GM10847 (cell line): ENCODE results near the gene CFB.

ENCODE experiments used
- POLR2A ChIP-seq: IDR thresholded peaks from 2 replicates; pipeline ENCODE4 v1.6.1; 2011; ENCODE audit not compliant: insufficient read length; ENCODE audit errors: extremely low read depth

Gene CFB

GRCh38 chr6:31945507-31946369 lies at the start of gene CFB:
Gene CFB (plus strand): TSS chr6:31946095. CDS start chr6:31946222, 127 bp downstream.
- TF ChIP-seq POLR2A: no peak

- TF ChIP-seq POLR2A: no peak
Measured at GRCh38 chr6:31896493-31896855, 49.4 kb upstream of the CFB start.

- TF ChIP-seq POLR2A: no peak
Measured at GRCh38 chr6:31896856-31897611, 48.9 kb upstream of the CFB start.

GRCh38 chr6:31897612-31898382 lies 48.1 kb upstream of the CFB start, which contains the start of gene EHMT2:
Gene EHMT2 (minus strand): TSS chr6:31897698. CDS start chr6:31897677, 21 bp downstream.
- TF ChIP-seq POLR2A: peak; percentile 59

- no peak for TF ChIP-seq POLR2A
Measured at GRCh38 chr6:31898383-31899011, 47.4 kb upstream of the CFB start.

GRCh38 chr6:31899215-31899614 lies 46.7 kb upstream of the CFB start:
- no peak for TF ChIP-seq POLR2A

- no peak for TF ChIP-seq POLR2A
Measured at GRCh38 chr6:31899882-31900722, 45.8 kb upstream of the CFB start.

GRCh38 chr6:31900917-31901414 lies 44.9 kb upstream of the CFB start:
- TF ChIP-seq POLR2A: no peak

GRCh38 chr6:31901415-31901952 lies 44.4 kb upstream of the CFB start:
- no peak for TF ChIP-seq POLR2A

GRCh38 chr6:31901953-31902643 lies 43.8 kb upstream of the CFB start, which contains the start of gene ZBTB12:
Gene ZBTB12 (minus strand): TSS chr6:31902086. CDS start chr6:31901305, 781 bp downstream.
- peak; percentile 30 for TF ChIP-seq POLR2A

GRCh38 chr6:31903957-31904356 lies 41.9 kb upstream of the CFB start:
- no peak for TF ChIP-seq POLR2A

GRCh38 chr6:31905041-31905440 lies 40.9 kb upstream of the CFB start:
- TF ChIP-seq POLR2A: no peak

- no peak for TF ChIP-seq POLR2A
Measured at GRCh38 chr6:31906122-31906521, 39.8 kb upstream of the CFB start.
